NCI-H345 treated with DMSO at 0.1 percent for 48 hours (cell line): ENCODE results near the gene MT4.
"Not testable (repeated sequence)": the region's sequence is repeated elsewhere in the genome, so short reads cannot be mapped to it uniquely, and the experiment has no call there.

Experiments used
- DNase-seq: peaks from one replicate; lab custom pipeline; 2025; ENCODE audit not compliant: unreplicated experiment; lab: John Stamatoyannopoulos, UW

The MT4 gene

GRCh38 chr16:56558024-56558747 lies 6.7 kb upstream of the MT4 start:
- no peak for DNase-seq

GRCh38 chr16:56559109-56559508 lies 5.8 kb upstream of the MT4 start:
- no peak for DNase-seq

GRCh38 chr16:56560447-56560846 lies 4.4 kb upstream of the MT4 start:
- no peak for DNase-seq

- DNase-seq, result no peak
Observed at GRCh38 chr16:56561126-56561525, 3.7 kb upstream of the MT4 start.

- no peak for DNase-seq
Observed at GRCh38 chr16:56569971-56570370, 5.1 kb downstream of the MT4 start.

- DNase-seq, result no peak
Observed at GRCh38 chr16:56571525-56571924, 6.7 kb downstream of the MT4 start.

GRCh38 chr16:56574625-56575024 lies 9.8 kb downstream of the MT4 start:
- no peak for DNase-seq

- DNase-seq, result peak; percentile 30
Observed at GRCh38 chr16:56576585-56577299, 11.9 kb downstream of the MT4 start.

GRCh38 chr16:56577300-56577625 lies 12.4 kb downstream of the MT4 start:
- no peak for DNase-seq

- no peak for DNase-seq
Observed at GRCh38 chr16:56580391-56581048, 15.6 kb downstream of the MT4 start.

GRCh38 chr16:56582911-56583310 lies 18.0 kb downstream of the MT4 start:
- not testable (repeated sequence) for DNase-seq

- no peak for DNase-seq
Observed at GRCh38 chr16:56583351-56584168, 18.7 kb downstream of the MT4 start.

- no peak for DNase-seq
Observed at GRCh38 chr16:56584276-56584675, 19.4 kb downstream of the MT4 start.

GRCh38 chr16:56588781-56589140 lies 23.9 kb downstream of the MT4 start:
- no peak for DNase-seq

- DNase-seq, result peak; percentile 16
Observed at GRCh38 chr16:56589141-56590039, 24.5 kb downstream of the MT4 start, which contains the start of gene MT3. Gene MT3 (plus strand): TSS chr16:56589528. CDS start chr16:56589591, 63 bp downstream.

GRCh38 chr16:56591377-56592060 lies 26.6 kb downstream of the MT4 start:
- DNase-seq, result no peak

- DNase-seq, result no peak
Observed at GRCh38 chr16:56593573-56594291, 28.9 kb downstream of the MT4 start.

GRCh38 chr16:56594292-56594619 lies 29.4 kb downstream of the MT4 start:
- DNase-seq, result no peak

GRCh38 chr16:56600398-56600999 lies 35.6 kb downstream of the MT4 start:
- DNase-seq, result peak; percentile 27
